Hematopoietic multipotent progenitor cell treated with erythropoietin and hydrocortisone succinate and interleukin-3 and kit ligand, for 6 days (in vitro differentiated cells): ENCODE data around the gene ZBTB26.

Source experiments
- DNase-seq: peaks from one replicate; pipeline ENCODE4 v3.0.0-alpha.2; 2015

Gene ZBTB26

GRCh38 chr9:122931226-122932121 lies at the start of gene ZBTB26:
ZBTB26 (minus strand) TSS chr9:122931512; CDS start chr9:122919934, 11,578 bp downstream.
- DNase-seq = peak; percentile 98

GRCh38 chr9:122978601-122979000 lies 47.3 kb upstream of the ZBTB26 start:
- no peak for DNase-seq

- DNase-seq = no peak
Observed at GRCh38 chr9:122975196-122975595, 43.9 kb upstream of the ZBTB26 start.

- DNase-seq = no peak
Observed at GRCh38 chr9:122961139-122961538, 29.8 kb upstream of the ZBTB26 start.

- no peak for DNase-seq
Observed at GRCh38 chr9:122955961-122956360, 24.6 kb upstream of the ZBTB26 start.

DNA sequence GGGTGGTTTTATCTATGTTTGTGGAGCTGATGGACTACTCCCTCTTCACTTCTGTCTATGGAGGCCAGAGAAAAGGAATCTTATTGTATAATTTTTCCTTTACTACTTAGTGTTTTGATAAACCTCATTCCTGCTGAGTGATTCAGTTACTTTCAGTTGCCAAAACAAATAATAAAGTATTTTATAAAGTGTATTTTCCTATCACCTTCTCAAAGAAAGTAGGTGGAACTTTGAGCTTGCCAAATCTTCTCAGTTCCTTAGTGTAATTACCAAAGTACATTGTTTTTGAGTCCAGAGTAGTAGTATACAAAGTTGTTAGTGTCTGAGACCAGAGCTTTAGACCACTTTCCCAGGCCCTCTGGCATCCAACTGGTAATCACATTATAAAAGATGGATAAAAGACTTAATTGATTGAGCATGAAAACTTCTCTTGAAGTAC lies 23.0 kb upstream of the ZBTB26 start:
- DNase-seq = no peak

- no peak for DNase-seq
Observed at GRCh38 chr9:122951056-122951455, 19.7 kb upstream of the ZBTB26 start.

GRCh38 chr9:122950263-122950662 lies 19.0 kb upstream of the ZBTB26 start:
- no peak for DNase-seq

- DNase-seq = no peak
Observed at GRCh38 chr9:122949696-122950095, 18.4 kb upstream of the ZBTB26 start.

GRCh38 chr9:122948313-122948712 lies 17.0 kb upstream of the ZBTB26 start:
- no peak for DNase-seq

- DNase-seq = no peak
Observed at GRCh38 chr9:122946461-122947005, 15.2 kb upstream of the ZBTB26 start.

- no peak for DNase-seq
Observed at GRCh38 chr9:122944960-122945888, 13.9 kb upstream of the ZBTB26 start.

DNA sequence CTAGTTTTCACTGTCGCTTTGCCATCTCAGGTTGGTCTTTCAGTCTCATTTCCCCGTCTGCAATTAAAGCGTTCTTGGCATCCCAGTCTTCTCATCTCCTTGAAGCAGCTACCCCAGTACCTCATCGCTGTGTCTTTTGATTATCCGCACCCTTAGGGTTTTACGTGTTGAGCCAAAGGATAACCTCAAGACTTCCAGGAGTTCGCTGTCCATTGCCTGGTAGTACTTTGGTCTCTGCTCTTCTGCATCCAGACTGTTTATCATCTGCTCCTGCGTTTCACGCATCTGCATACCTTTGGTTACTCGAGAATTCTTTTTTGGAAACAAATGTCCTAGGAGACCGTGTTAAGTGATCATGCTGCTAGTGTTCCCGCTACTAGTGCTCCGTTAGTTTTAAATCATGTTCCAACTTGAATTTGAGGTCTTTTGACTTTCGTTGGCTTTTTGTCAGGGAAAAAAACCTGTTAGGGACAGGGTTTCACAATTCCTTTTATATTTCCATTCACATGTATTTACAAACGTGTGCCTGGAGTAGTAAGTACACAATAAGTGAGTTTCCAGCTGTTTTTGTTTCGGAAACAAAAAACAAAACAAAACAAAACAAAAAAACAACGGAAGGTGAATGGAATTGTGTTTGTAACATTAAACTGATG lies 10.4 kb upstream of the ZBTB26 start:
- peak; percentile 62 for DNase-seq

DNA sequence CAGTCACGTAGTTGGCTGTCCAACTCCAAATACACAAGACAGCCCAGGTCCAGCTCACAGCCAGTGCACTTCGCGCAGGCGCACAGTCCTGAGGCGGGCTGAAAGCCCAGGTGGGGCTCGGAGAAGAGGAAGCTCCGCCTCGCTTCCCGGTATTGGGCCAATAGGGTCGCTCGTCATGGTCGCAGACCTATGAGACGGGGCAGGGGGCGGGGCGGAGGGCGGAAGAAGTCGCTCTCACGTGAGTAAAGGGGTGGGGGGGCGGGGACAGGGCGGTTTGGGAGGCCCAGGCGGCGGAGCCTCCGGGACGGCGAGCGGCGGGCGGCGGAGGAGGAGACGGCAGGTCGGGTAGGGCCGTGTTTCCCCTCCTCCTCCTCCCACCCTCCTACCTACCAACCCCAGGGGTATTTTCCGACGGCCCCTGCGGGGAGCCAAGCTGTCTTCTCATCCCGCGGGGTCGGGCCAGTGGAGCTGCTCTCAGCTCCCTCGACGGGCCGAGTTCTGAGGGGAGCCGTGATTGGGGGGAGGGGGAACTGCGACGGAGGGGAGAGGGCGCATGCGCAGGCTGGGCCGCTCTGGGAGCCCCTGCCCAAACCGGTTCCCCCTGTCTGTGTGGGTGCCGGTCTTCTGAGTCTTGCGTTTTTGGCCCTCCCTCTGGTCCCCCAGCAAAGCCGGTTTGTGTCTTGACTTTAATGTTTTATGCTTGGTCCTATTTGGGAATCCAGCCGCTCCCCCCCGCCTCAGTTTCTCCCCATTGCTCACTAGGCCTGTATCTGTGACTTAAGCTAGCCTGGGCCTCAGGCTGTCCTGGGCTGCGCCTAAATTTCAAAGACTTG lies 9.7 kb upstream of the ZBTB26 start, which contains the start of gene RABGAP1:
RABGAP1 (plus strand) TSS at position 272 of the 833 bp plus-strand sequence. CDS start 16,040 bp downstream, outside the sequence.
- DNase-seq = peak; percentile 100

GRCh38 chr9:122940454-122940748 lies 9.1 kb upstream of the ZBTB26 start:
- peak; percentile 8 for DNase-seq

- no peak for DNase-seq
Observed at GRCh38 chr9:122939601-122940000, 8.3 kb upstream of the ZBTB26 start.

GRCh38 chr9:122936883-122937282 lies 5.6 kb upstream of the ZBTB26 start:
- DNase-seq = no peak

DNA sequence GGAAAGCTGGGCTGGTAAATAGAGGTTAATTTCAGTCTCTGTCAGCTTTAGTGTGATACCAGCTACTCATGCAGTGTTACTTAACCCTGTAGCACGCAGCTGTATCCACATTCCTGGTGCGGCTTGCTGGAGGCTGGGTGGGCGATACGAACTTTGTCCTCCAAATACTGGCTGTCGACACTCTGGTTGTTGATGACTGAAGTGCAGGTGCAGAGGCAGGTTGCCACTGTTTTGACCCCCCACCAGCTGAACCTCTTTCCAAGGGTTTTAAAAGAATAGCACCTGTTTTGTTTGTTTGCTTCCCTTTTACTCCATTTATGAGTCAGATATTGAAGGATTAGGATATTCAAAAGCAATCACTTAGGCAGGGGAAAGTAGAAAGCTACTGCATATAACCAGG lies 5.2 kb upstream of the ZBTB26 start:
- no peak for DNase-seq

GRCh38 chr9:122930541-122931225 lies 629 bp downstream of the ZBTB26 start:
- DNase-seq = no peak

DNA sequence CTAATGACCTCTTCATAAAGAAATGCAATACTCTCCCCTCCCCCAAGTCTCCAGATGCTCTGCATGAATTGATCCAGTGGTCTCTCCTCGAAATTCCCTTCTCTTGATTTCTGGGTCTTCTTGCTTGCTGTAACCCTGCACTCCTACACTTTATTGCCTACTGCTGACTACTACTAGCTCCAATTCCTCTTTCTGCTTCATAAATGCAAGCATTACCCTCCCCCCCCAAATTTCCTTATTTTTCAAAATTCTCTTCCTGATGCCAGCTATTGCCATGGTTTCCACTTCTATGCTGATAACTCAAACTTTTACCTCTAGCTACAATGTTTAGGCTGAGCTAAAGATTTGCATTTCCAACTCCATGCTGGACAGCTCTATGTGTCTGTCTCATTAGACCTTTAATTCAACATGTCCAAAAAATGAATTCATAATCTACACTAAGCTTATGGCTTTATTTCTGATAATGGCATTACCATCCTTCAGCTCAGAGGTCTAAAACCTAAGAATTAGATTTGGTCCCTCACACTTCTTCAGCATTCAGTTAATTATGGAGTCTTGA lies 1.4 kb downstream of the ZBTB26 start:
- peak; percentile 15 for DNase-seq

GRCh38 chr9:122923947-122924346 lies 7.4 kb downstream of the ZBTB26 start:
- DNase-seq = no peak
